ENCODE measurements around the gene CMTM6. TPM values are rescaled to one million over a fixed set of nuclear protein-coding genes. Genes with fewer than 3 reads are reported as not detected.

Gene CMTM6
- total and polyA plus RNA-seq, 5 donors from 2014 or later = 46.1 to 102 (median 74.1) TPM

DNA sequence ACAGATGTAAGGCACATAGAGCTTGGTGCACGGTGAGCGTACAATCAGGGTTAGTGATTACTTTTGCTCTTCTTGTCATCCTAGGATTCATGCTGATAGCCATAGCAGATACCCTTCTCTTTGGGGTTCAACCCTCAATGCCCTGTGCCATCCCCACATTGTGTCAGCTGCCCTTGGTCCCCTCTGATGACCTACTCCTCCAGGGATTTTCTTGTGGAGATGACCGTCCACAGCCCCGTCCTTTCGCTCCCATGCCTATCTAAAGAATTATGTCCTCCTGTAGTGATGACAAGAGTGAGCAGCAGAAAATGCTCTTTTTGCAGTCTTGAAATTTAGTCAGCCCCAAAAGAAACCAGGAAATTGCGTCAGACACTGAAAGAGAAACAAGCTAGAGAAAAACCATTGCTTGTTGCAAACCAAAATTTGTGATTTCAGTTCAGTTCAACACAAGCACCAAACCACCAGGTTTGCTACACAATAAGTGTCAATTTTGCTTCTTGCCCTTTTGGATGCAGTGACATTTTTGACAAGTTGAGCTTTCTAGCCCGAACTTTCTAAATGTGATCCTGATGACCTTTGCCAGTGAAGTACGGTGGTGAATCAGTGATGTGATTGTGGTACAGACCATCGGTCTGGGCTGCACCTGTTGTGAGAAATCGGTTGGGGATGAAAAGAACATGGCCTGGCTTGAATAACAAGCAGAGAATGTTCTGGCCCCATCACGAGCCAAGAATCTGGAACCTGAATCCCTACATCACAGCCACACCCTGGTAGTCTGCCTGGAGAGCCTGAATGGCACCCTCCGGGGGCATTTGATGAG lies 69.7 kb downstream of the CMTM6 start:
- peak; percentile 58 to 62 for ATAC-seq (ENCODE audit: low read depth in 2 of 2)
- no peaks in the 10 kb centered on the region for H3K9me3 ChIP-seq (ENCODE audit: control insufficient read depth in 2 of 2, low read length in 2 of 2)
- H3K27ac ChIP-seq (ENCODE audit: insufficient read depth, low read length, poor library complexity, severe bottlenecking) = peak overlapping the region; percentile 93
- Mint-ChIP-seq H3K4me3 (peak overlapping the region; percentile 79 to 85 (median 81)), H3K36me3 (no peaks in the 10 kb centered on the region), H3K9me3 (peaks cover 0 to 2% (median 0%) of the 10 kb centered on the region in 7 donors), H3K27me3 (no peaks in the 10 kb centered on the region), H3K4me1 (peaks cover 31 to 92% (median 71%) of the 10 kb centered on the region in 4 donors), H3K27ac (peak overlapping the region; percentile 98 to 99 (median 98))
- peak in 2 of 3 donors; percentile 75 to 88 for DNase-seq
- H3K36me3 ChIP-seq (ENCODE audit: control insufficient read depth, insufficient read depth, low read length) = no peaks in the 10 kb centered on the region
- peak overlapping the region; percentile 79 for H3K4me3 ChIP-seq (ENCODE audit: low read depth, low read length)
- peaks cover 82% of the 10 kb centered on the region for H3K4me1 ChIP-seq (ENCODE audit: control insufficient read depth, insufficient read depth, low read length, poor library complexity, severe bottlenecking)
- H3K27me3 ChIP-seq (ENCODE audit: control insufficient read depth, insufficient read depth, low read length) = no peaks in the 10 kb centered on the region

DNA sequence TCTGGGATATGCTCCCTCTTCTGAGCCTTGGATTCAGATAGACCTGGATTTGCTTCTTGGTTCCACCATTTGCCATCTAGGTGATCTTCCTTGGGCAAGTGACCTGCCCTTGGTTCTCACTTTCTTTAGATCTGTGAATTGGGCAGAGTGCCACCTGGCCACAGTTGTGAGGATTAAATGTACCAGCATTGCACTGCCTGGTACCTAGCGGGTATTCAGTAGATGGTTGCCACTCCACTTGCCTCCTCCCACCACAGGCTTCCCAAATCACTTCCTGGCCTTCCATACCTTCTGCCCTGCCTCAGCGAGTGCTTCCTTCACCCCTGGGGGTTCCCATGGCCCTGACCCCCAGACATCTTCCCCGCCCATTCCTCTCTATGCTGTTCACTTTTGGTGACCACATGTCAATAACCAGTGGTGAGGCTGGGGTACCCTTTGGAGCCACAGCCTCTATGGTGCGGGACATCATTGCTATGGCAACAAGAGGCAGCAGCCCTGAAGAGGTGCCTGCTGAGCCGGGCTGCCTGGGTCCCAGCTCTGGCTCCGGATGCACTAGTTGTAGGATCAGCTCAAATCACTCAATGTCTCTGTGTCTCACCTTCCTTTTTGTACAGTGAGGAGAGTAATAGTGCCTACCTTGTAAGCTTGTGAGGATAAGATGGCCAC lies 70.5 kb downstream of the CMTM6 start:
- peak overlapping the region; percentile 79 to 85 (median 81) for H3K4me3 Mint-ChIP-seq
- ATAC-seq (ENCODE audit: low read depth in 2 of 2) = peak in 1 of 2 donors; percentile 7
- DNase-seq = peak in 1 of 3 donors; percentile 51
- H3K9me3 Mint-ChIP-seq = peaks cover 0 to 2% (median 0%) of the 10 kb centered on the region in 7 donors
- no peaks in the 10 kb centered on the region for H3K27me3 Mint-ChIP-seq
- H3K27ac Mint-ChIP-seq = peak overlapping the region; percentile 98 to 99 (median 98)
- no peaks in the 10 kb centered on the region for H3K36me3 Mint-ChIP-seq
- H3K27ac ChIP-seq (ENCODE audit: insufficient read depth, low read length, poor library complexity, severe bottlenecking) = peak overlapping the region; percentile 93
- no peaks in the 10 kb centered on the region for H3K36me3 ChIP-seq (ENCODE audit: control insufficient read depth, insufficient read depth, low read length)
- H3K27me3 ChIP-seq (ENCODE audit: control insufficient read depth, insufficient read depth, low read length) = no peaks in the 10 kb centered on the region
- peak overlapping the region; percentile 79 for H3K4me3 ChIP-seq (ENCODE audit: low read depth, low read length)
- peaks cover 35 to 93% (median 75%) of the 10 kb centered on the region in 4 donors for H3K4me1 Mint-ChIP-seq
- H3K9me3 ChIP-seq (ENCODE audit: control insufficient read depth in 2 of 2, low read length in 2 of 2) = no peaks in the 10 kb centered on the region
- H3K4me1 ChIP-seq (ENCODE audit: control insufficient read depth, insufficient read depth, low read length, poor library complexity, severe bottlenecking) = peaks cover 85% of the 10 kb centered on the region

DNA sequence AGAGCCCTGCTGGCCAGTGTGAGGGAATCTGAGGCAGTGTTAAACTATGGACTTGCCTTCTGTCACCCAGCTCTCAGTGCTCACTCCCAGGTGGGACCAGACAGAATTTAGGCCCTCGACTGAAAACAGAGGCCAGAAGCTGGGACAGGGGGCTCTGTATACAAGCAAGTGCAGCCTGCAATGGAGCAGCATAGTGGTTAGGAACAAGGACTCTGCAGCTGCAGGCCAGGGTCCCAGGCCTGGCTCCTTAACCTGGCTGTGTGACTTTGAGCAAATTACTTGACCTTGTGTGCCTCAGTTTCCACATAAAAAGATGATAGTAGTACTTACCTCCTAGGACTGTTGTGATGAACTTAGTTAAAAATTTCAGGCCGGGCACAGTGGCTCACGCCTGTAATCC lies 71.2 kb downstream of the CMTM6 start:
- no peaks in the 10 kb centered on the region for H3K36me3 Mint-ChIP-seq
- peak overlapping the region; percentile 93 for H3K27ac ChIP-seq (ENCODE audit: insufficient read depth, low read length, poor library complexity, severe bottlenecking)
- H3K27me3 ChIP-seq (ENCODE audit: control insufficient read depth, insufficient read depth, low read length) = no peaks in the 10 kb centered on the region
- no peaks in the 10 kb centered on the region for H3K9me3 ChIP-seq (ENCODE audit: control insufficient read depth in 2 of 2, low read length in 2 of 2)
- no peaks in the 10 kb centered on the region for H3K36me3 ChIP-seq (ENCODE audit: control insufficient read depth, insufficient read depth, low read length)
- H3K4me1 Mint-ChIP-seq = peaks cover 35 to 93% (median 78%) of the 10 kb centered on the region in 4 donors
- no peak for ATAC-seq (ENCODE audit: low read depth in 2 of 2)
- peak overlapping the region; percentile 62 for H3K4me3 ChIP-seq (ENCODE audit: low read depth, low read length)
- peak overlapping the region; percentile 44 to 83 (median 56) for H3K4me3 Mint-ChIP-seq
- no peaks in the 10 kb centered on the region for H3K27me3 Mint-ChIP-seq
- peaks cover 0 to 2% (median 0%) of the 10 kb centered on the region in 7 donors for H3K9me3 Mint-ChIP-seq
- peaks cover 87% of the 10 kb centered on the region for H3K4me1 ChIP-seq (ENCODE audit: control insufficient read depth, insufficient read depth, low read length, poor library complexity, severe bottlenecking)
- DNase-seq = no peak
- peak overlapping the region; percentile 98 to 99 (median 98) for H3K27ac Mint-ChIP-seq

Other genes starting within 250 kb of the CMTM6 start
- gene CMTM7, start 111.0 kb downstream of the CMTM6 start, total RNA-seq = 77.3 TPM
- gene CMTM7, start 111.0 kb downstream of the CMTM6 start, polyA plus RNA-seq = 100 to 1,000 TPM; 141 to 231 (median 171) TPM
- gene DYNC1LI1, start 68.0 kb upstream of the CMTM6 start, total RNA-seq = 37.2 TPM
- gene DYNC1LI1, start 68.0 kb upstream of the CMTM6 start, polyA plus RNA-seq = 10 to 100 TPM; 24.8 to 33.3 (median 28.4) TPM
- gene CNOT10, start 182.3 kb upstream of the CMTM6 start, total RNA-seq = 33.4 TPM
- 10 to 100 TPM; 29.9 to 33.9 (median 31.3) TPM for gene CNOT10, start 182.3 kb upstream of the CMTM6 start, polyA plus RNA-seq

All from CD4-positive, CD25-positive, alpha-beta regulatory T cell (primary cell).